Neural cell (in vitro differentiated cells): ENCODE results near the gene MYCBP2. TPM values are rescaled to one million over a fixed set of nuclear protein-coding genes. Genes with fewer than 3 reads are reported as not detected.

Source experiments
- H2AFZ ChIP-seq: fragments of 200-600, 300-800 bp; sonication (generic), shearing (Covaris generic); 2 replicates; pipeline ENCODE4 v1.6.0; 2014; ENCODE audit warnings: low read depth, mild to moderate bottlenecking, antibody characterized with exemption, low read length, moderate library complexity
- H3F3A ChIP-seq: fragments of 200-600 bp; shearing (Covaris generic); 2 replicates; pipeline ENCODE4 v1.6.1; 2016; ENCODE audit warnings: mild to moderate bottlenecking, moderate library complexity, mixed read lengths, antibody characterized with exemption, low read length; ENCODE audit not compliant: insufficient read depth, poor library complexity, severe bottlenecking
- H3K27ac ChIP-seq: fragments of 200-600, 300-800 bp; sonication (generic), shearing (Covaris generic); 2 replicates; pipeline ENCODE4 v1.5.1; 2014; ENCODE audit warnings: mild to moderate bottlenecking, low read length, moderate library complexity
- H3K27me3 ChIP-seq: fragments of 300-800, 200-600 bp; sonication (generic), shearing (Covaris generic); 2 replicates; pipeline ENCODE4 v1.6.0; 2014; ENCODE audit warnings: mild to moderate bottlenecking, low read depth, low read length, moderate library complexity; ENCODE audit not compliant: insufficient read depth
- H3K36me3 ChIP-seq: fragments of 300-800, 200-600 bp; sonication (generic), shearing (Covaris generic); 2 replicates; pipeline ENCODE4 v1.5.1; 2014; ENCODE audit warnings: mild to moderate bottlenecking, antibody characterized with exemption, low read length, moderate library complexity; ENCODE audit not compliant: insufficient read depth
- H3K4me2 ChIP-seq: fragments of 300-800, 200-600 bp; sonication (generic), shearing (Covaris generic); 2 replicates; pipeline ENCODE4 v1.6.0; 2014; ENCODE audit warnings: mild to moderate bottlenecking, low read length
- H3K4me3 ChIP-seq: fragments of 300-800, 200-600 bp; sonication (generic), shearing (Covaris generic); 2 replicates; pipeline ENCODE4 v1.5.1; 2014; ENCODE audit warnings: mild to moderate bottlenecking, low read length, moderate library complexity
- H3K79me2 ChIP-seq: fragments of 200-600 bp; shearing (Covaris generic); replicated peaks from 2 replicates; pipeline ENCODE4 v1.6.0; 2014; ENCODE audit warnings: mild to moderate bottlenecking, low read length, moderate library complexity; ENCODE audit not compliant: insufficient read depth
- H3K9ac ChIP-seq: fragments of 300-800, 200-600 bp; sonication (generic), shearing (Covaris generic); 2 replicates; pipeline ENCODE4 v1.6.1; 2016; ENCODE audit warnings: mild to moderate bottlenecking, low read length, mixed read lengths
- H3K9me2 ChIP-seq: fragments of 200-600 bp; shearing (Covaris generic); 2 replicates; pipeline ENCODE4 v1.6.1; 2016; ENCODE audit warnings: mild to moderate bottlenecking, low read length, mixed read lengths; ENCODE audit not compliant: insufficient read depth
- H3K9me3 ChIP-seq: fragments of 200-600, 300-800 bp; sonication (generic), shearing (Covaris generic); 2 replicates; pipeline ENCODE4 v1.6.1; 2016; ENCODE audit warnings: mild to moderate bottlenecking, mixed run types, low read length, moderate library complexity, mixed read lengths
- H4K20me1 ChIP-seq: fragments of 200-600 bp; shearing (Covaris generic); 2 replicates; pipeline ENCODE4 v1.6.1; 2016; ENCODE audit warnings: mild to moderate bottlenecking, mixed run types; ENCODE audit not compliant: insufficient read depth
- EP300 ChIP-seq: fragments of 450-650 bp; conservative IDR thresholded peaks from 2 replicates; pipeline ENCODE4 v1.6.1; 2014; ENCODE audit warnings: antibody characterized with exemption, mild to moderate bottlenecking, moderate library complexity; ENCODE audit not compliant: poor library complexity, severe bottlenecking
- EZH2 ChIP-seq: fragments of 200-600, 300-800 bp; shearing (Covaris generic), sonication (generic); IDR thresholded peaks from 2 replicates; pipeline ENCODE4 v1.6.1; 2014; ENCODE audit warnings: antibody characterized with exemption, low read length, borderline replicate concordance, mild to moderate bottlenecking; ENCODE audit not compliant: insufficient read depth, poor library complexity, severe bottlenecking
- MXI1 ChIP-seq: fragments of 450-650 bp; conservative IDR thresholded peaks from 2 replicates; pipeline ENCODE4 v1.6.1; 2014; ENCODE audit warnings: antibody characterized with exemption, mild to moderate bottlenecking; ENCODE audit not compliant: poor library complexity, severe bottlenecking
- POLR2AphosphoS5 ChIP-seq: IDR thresholded peaks from 2 replicates; pipeline ENCODE4 v1.6.1; 2012
- RAD21 ChIP-seq: fragments of 450-650 bp; conservative IDR thresholded peaks from 2 replicates; pipeline ENCODE4 v1.6.1; 2014; ENCODE audit warnings: antibody characterized with exemption, mild to moderate bottlenecking, moderate library complexity
- SMC3 ChIP-seq: fragments of 450-650 bp; conservative IDR thresholded peaks from 2 replicates; pipeline ENCODE4 v1.6.1; 2014; ENCODE audit warnings: antibody characterized with exemption, mild to moderate bottlenecking, moderate library complexity; ENCODE audit not compliant: poor library complexity
- TAF1 ChIP-seq: IDR thresholded peaks from 2 replicates; pipeline ENCODE4 v1.6.1; 2012; ENCODE audit warnings: low read depth
- polyA plus RNA-seq: library from polyadenylated mRNA; depleted of rRNA; stranded (reverse); fragments of >200 nt; gene quantifications from 2 replicates; pipeline ENCODE4 v1.2.3, GENCODE V29; 2014
- TF ChIP-seq, protein P1 (sequence below): IDR thresholded peaks from 2 replicates; pipeline ENCODE4 v1.6.1; 2012; ENCODE audit warnings: borderline replicate concordance
- TF ChIP-seq, protein P2 (sequence below): fragments of 450-650 bp; IDR thresholded peaks from 2 replicates; pipeline ENCODE4 v1.5.1; 2014; ENCODE audit warnings: antibody characterized with exemption, mild to moderate bottlenecking, moderate library complexity; ENCODE audit not compliant: poor library complexity, severe bottlenecking

Gene MYCBP2
- polyA plus RNA-seq, 1 donor from 2014 or later, result 135 TPM

DNA sequence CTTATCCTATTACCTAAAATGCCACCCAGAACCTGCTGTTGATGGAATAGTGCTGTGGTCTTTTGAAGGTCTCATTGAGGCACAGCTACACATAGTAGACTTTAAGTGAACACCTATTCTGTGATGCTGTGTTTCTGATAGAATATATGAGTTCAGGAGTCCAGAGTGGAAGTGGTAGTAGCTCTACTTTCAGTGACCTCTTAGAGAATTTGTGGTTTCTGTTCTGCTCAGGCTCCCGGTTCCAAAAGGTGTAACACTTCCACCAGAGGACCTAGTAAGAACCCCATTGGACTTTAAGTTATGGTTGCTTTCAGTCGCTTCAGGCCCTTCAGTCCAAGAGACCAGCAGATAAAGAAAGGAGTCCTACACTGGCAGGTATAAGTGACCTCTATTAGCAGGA, 11.4 kb upstream of the MYCBP2 start:
- Histone ChIP-seq H3K4me2 (no peak overlapping the region), H3K79me2 (no peaks in the 10 kb centered on the region), H3K27me3 (no peaks in the 10 kb centered on the region), H3K27ac (no peak overlapping the region), H3F3A (no peaks in the 10 kb centered on the region), H3K9ac (no peak overlapping the region), H3K9me3 (no peaks in the 10 kb centered on the region), H3K9me2 (no peaks in the 10 kb centered on the region), H3K36me3 (no peaks in the 10 kb centered on the region), H2AFZ (no peak overlapping the region), H3K4me3 (no peak overlapping the region), H4K20me1 (no peaks in the 10 kb centered on the region)
- no peak for TF ChIP-seq POLR2AphosphoS5
- no peak for TF ChIP-seq SMC3
- no peak for TF ChIP-seq EP300
- TF ChIP-seq EZH2, result no peak
- no peak for TF ChIP-seq TAF1
- TF ChIP-seq MXI1, result no peak

DNA sequence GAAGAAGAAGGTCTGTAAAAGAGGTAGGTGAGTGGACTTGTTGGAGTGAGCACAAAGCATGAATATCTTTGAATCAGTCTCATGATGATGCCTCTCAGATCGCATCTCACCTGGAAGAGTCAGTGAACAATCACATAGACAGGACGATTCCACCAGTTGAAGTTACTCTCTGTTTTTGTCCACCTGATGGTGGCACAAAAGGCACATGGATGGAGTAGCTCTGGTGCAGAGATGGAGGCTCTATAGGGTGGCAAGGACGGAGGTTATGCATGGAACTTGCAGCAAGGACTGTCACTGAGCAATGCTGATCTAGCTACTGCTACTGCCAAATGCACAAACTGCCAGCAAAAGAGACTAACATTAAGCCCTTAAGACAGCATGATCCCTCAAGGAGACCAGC, 10.3 kb upstream of the MYCBP2 start:
- no peaks in the 10 kb centered on the region for H3K27me3 ChIP-seq
- no peaks in the 10 kb centered on the region for H4K20me1 ChIP-seq
- no peaks in the 10 kb centered on the region for H3K79me2 ChIP-seq
- no peaks in the 10 kb centered on the region for H3K9me3 ChIP-seq
- no peaks in the 10 kb centered on the region for H3K36me3 ChIP-seq
- no peak overlapping the region for H3K27ac ChIP-seq
- H2AFZ ChIP-seq, result no peak overlapping the region
- no peak overlapping the region for H3K4me3 ChIP-seq
- no peak overlapping the region for H3K9ac ChIP-seq
- H3F3A ChIP-seq, result no peaks in the 10 kb centered on the region
- no peak for TF ChIP-seq MXI1
- no peak for TF ChIP-seq EP300
- TF ChIP-seq RAD21, result no peak
- TF ChIP-seq EZH2, result no peak
- no peak for TF ChIP-seq SMC3
- TF ChIP-seq, protein P1, sequence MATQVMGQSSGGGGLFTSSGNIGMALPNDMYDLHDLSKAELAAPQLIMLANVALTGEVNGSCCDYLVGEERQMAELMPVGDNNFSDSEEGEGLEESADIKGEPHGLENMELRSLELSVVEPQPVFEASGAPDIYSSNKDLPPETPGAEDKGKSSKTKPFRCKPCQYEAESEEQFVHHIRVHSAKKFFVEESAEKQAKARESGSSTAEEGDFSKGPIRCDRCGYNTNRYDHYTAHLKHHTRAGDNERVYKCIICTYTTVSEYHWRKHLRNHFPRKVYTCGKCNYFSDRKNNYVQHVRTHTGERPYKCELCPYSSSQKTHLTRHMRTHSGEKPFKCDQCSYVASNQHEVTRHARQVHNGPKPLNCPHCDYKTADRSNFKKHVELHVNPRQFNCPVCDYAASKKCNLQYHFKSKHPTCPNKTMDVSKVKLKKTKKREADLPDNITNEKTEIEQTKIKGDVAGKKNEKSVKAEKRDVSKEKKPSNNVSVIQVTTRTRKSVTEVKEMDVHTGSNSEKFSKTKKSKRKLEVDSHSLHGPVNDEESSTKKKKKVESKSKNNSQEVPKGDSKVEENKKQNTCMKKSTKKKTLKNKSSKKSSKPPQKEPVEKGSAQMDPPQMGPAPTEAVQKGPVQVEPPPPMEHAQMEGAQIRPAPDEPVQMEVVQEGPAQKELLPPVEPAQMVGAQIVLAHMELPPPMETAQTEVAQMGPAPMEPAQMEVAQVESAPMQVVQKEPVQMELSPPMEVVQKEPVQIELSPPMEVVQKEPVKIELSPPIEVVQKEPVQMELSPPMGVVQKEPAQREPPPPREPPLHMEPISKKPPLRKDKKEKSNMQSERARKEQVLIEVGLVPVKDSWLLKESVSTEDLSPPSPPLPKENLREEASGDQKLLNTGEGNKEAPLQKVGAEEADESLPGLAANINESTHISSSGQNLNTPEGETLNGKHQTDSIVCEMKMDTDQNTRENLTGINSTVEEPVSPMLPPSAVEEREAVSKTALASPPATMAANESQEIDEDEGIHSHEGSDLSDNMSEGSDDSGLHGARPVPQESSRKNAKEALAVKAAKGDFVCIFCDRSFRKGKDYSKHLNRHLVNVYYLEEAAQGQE, result no peak
- TF ChIP-seq, protein P2, sequence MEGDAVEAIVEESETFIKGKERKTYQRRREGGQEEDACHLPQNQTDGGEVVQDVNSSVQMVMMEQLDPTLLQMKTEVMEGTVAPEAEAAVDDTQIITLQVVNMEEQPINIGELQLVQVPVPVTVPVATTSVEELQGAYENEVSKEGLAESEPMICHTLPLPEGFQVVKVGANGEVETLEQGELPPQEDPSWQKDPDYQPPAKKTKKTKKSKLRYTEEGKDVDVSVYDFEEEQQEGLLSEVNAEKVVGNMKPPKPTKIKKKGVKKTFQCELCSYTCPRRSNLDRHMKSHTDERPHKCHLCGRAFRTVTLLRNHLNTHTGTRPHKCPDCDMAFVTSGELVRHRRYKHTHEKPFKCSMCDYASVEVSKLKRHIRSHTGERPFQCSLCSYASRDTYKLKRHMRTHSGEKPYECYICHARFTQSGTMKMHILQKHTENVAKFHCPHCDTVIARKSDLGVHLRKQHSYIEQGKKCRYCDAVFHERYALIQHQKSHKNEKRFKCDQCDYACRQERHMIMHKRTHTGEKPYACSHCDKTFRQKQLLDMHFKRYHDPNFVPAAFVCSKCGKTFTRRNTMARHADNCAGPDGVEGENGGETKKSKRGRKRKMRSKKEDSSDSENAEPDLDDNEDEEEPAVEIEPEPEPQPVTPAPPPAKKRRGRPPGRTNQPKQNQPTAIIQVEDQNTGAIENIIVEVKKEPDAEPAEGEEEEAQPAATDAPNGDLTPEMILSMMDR, result no peak
- no peak for TF ChIP-seq TAF1
- no peak for TF ChIP-seq POLR2AphosphoS5
- H3K4me2 ChIP-seq, result no peak overlapping the region
- no peaks in the 10 kb centered on the region for H3K9me2 ChIP-seq

DNA sequence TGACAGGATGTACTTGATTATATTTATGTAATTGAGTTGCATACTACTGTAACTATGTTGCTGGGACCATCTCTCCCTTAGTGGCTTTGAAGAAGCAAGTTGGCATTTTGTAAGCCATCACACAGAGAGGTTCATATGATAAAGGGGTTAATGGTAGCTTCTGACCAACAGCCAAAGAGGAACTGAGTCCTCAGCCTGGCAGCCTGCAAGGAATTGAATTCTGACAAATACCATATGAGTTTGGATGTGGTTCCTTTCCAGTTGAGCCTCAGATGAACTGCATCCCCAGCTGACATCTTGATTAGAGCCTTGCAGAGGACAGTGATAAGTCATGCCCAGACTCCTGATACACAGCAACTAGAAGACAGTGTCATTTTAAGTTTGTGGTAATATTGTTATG, 8.6 kb upstream of the MYCBP2 start:
- H3K9me3 ChIP-seq, result no peaks in the 10 kb centered on the region
- no peak overlapping the region for H3K27ac ChIP-seq
- TF ChIP-seq, protein P2, result no peak
- TF ChIP-seq RAD21 (no peak), EZH2 (no peak), POLR2AphosphoS5 (no peak), SMC3 (no peak), EP300 (no peak)
- TF ChIP-seq, protein P1, result no peak
- no peaks in the 10 kb centered on the region for H3K27me3 ChIP-seq
- no peak overlapping the region for H3K4me3 ChIP-seq
- no peaks in the 10 kb centered on the region for H3K79me2 ChIP-seq
- no peaks in the 10 kb centered on the region for H3K36me3 ChIP-seq
- H3F3A ChIP-seq, result no peaks in the 10 kb centered on the region
- no peaks in the 10 kb centered on the region for H3K9me2 ChIP-seq
- no peak overlapping the region for H3K4me2 ChIP-seq
- H2AFZ ChIP-seq, result no peak overlapping the region
- H3K9ac ChIP-seq, result no peak overlapping the region
- H4K20me1 ChIP-seq, result no peaks in the 10 kb centered on the region
